ENCODE results near the gene TTC22.

The TTC22 gene

GRCh38 chr1:54751426-54751825, 49.7 kb downstream of the TTC22 start:
- DNase-seq (ENCODE audit: low read depth), result no peak

GRCh38 chr1:54750596-54750995, 50.5 kb downstream of the TTC22 start:
- DNase-seq (ENCODE audit: low read depth), result no peak

- DNase-seq (ENCODE audit: low read depth), result no peak
These were observed 52.9 kb downstream of the TTC22 start for GRCh38 chr1:54748094-54748835.

DNA sequence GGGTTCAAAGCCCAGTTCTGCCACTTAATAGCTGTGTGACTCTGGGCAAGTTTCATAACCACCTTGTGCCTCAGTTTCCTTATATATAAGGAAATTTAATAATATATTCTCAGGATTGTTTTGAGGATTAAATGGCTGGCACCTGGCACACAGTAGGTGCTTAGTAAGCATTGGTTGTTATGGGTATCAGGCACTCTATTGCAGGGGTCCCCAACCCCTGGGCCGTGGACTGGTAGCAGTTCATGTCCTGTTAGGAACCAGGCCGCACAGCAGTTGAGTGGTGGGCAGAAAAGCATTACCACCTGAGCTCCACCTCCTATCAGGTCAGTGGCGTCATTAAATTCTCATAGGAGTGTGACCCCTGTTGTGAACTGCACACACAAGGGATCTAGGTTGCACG, 55.3 kb downstream of the TTC22 start:
- no peak for DNase-seq (ENCODE audit: low read depth)

- no peak for DNase-seq (ENCODE audit: low read depth)
These were observed 55.8 kb downstream of the TTC22 start for GRCh38 chr1:54745274-54745673.

DNA sequence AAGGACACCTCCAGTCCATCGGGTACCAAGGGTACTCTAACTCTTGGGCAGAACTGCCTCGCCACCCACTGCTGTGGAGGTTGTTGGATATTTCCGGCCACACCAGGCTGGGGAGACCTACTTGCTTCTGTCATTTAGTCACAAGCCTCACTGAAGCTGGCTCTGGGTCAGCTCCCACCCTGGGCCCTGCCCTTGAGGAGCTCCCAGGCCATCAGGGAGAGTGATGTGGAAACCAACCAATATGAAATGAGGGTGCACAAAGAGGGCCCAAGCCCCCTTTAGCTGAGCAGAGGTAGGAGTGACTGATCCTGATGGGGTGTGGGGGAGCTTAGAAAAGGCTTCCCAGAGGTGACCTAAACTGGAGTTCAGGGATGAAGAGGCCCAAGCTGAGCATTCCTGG, 56.4 kb downstream of the TTC22 start:
- DNase-seq (ENCODE audit: low read depth), result no peak

GRCh38 chr1:54743416-54744226, 57.5 kb downstream of the TTC22 start:
- DNase-seq (ENCODE audit: low read depth), result no peak

DNA sequence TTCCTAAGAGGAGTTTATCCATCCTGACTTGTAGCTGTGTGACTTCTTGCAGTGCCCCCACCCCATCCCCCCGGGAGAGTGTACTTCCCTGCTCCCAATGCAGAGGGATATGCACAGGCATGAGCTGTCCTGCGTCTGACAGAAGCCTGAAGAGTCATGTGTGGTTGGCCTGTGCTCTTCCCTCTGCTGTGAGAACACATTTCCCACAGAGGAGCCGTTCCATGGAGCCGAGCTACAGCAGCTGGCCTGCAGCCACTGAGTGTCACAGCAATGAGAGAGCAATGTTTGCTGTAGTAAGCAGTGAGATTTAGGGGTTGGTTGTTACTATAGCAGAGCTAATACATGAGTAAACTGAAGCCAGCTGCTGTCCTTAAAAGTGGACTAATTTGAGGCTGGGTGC, 58.8 kb downstream of the TTC22 start:
- DNase-seq (ENCODE audit: low read depth), result no peak

DNA sequence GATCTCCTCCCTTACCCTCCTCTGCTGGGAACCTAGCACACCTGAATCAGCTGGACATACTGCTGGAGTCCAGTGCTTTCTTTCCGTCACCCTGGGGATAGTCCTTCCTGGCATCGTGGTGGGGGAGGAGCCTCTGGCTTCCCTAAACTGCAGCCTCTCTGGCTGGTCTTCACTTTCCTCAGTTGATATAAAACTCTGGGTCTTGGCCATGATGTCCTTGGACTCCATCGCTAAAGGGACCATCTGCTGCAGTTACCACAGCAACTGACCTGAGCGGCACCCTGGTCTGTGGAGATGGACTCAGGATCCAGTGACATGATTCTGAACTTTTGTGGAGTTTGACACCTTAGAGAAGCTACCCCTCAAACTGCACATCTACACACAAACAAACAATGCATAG, 59.6 kb downstream of the TTC22 start:
- no peak for DNase-seq (ENCODE audit: low read depth)

DNA sequence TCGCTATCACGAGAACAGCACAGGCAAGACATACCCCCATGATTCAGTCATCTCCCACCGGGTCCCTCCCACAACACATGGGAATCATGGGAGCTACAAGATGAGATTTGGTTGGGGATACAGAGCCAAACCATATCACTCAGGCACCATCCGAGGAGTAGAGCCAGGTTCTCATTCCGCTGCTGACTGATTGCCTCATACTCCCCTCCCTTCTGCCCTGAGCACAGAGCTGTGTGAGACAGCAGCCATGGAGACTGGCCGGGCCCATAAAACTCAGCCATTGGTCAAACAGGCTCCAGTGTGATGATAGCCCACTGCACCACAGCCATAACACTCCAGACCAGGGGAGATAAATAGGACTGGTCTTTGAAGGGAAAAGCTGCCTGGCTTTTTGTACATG, 62.9 kb downstream of the TTC22 start:
- no peak for DNase-seq (ENCODE audit: low read depth)

DNA sequence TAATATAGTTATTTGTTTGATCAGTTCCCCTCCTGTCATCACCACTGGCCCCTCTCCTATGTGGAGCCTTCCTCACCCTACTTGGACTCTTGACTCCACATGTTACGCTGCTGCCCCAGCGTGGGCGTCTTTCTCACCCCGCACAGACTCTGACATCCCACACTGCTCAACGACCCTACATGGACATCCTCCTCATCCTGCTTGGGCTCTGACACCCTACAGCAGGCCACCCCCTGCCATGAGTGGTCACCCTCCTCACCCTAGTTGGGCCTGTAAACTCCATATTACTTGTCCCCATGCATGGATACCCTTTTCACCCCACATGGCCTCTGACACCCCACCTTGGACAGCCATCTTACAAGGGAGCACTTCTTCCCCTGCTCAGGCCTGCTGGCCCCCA, 64.4 kb downstream of the TTC22 start:
- no peak for DNase-seq (ENCODE audit: low read depth)
